8988T (cell line): Measurements from ENCODE around the gene IGIP.
"Not testable (repeated sequence)": the region's sequence is repeated elsewhere in the genome, so short reads cannot be mapped to it uniquely, and the experiment has no call there.

Experiments used
- DNase-seq: peaks from one replicate; pipeline ENCODE4 v3.0.0; 2011

The IGIP gene

GRCh38 chr5:140143521-140144258 is 18.0 kb downstream of the IGIP start:
- no peak for DNase-seq

- DNase-seq: no peak
Observed at GRCh38 chr5:140145256-140145655, 19.5 kb downstream of the IGIP start.

DNA sequence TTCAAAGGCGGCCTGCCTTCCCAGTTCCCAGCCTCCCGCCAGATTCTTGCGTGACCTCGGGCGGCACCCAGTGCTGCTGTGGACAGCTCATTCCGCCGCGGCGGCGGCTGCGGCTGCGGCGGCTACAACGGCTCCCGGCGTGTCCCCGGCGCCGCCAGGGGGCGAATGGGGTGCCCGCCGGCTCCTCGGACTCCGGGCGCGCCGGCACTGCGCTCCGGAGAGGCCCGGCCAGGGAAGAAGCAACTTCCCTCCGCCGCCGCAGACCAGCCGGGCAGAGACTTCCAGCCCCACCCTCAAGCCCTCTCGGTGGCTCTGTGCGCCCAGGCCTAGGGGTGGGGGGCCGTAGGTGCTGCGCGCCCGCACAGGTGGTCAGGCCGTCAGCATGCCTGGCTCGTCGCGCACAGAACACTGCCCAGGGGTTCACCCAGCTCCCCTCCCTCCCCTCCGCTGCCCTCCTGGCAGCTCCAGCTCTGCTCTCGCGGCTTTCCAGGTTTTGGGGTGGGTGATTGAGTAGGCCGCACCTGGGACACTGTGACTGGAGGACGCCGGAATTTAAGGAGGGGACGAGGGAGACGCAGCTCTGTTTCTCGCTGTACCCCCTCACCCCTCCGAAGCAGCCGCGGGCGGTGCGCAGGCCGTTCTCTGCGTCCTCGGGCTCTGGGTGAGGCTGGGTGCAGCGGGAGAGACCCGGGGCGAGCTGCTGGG is 20.2 kb downstream of the IGIP start:
- peak; percentile 82 for DNase-seq

GRCh38 chr5:140146523-140146842 is 20.7 kb downstream of the IGIP start:
- no peak for DNase-seq

GRCh38 chr5:140147460-140147859 is 21.7 kb downstream of the IGIP start:
- DNase-seq: no peak

DNA sequence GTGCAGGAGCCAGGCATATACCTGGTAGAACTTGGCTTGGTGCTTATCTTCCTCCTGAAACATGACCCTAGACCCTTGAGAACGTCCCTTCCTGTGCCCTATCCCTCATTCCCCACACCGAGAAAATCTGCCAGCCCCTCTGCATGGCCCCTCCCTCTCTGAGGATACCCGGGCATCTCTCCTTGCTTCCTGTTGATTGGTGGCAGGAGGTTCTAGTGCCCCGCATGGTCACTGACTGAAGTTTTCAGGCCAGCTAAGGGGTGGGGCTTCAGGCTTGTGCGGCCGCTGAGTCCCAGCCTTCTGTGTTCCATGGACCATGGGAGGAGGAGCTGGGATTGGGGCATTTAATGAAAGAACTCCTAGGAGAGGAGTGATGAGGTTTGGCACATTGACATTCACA is 22.8 kb downstream of the IGIP start:
- DNase-seq: peak; percentile 80

DNA sequence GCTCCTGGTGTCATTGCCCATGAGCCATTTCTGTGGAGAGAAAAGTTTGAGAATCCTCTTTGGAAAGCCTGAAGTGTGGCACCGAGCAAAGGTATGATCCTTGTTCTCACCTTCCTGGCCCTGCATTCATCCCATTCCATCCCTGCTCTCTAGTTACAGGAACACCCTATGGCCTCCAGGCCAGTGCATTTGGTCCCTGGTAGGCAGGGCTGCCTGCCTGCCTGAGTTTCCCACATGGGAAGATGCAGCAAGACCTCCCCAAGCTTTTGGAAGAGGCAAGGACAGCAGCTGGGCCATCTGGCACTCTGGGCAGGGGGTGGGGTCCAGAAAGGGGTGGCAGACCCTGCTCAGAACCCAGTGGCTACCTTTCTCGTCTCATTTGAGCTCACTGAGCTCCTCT is 24.5 kb downstream of the IGIP start:
- no peak for DNase-seq

- no peak for DNase-seq
Observed at GRCh38 chr5:140151144-140152021, 25.6 kb downstream of the IGIP start.

DNA sequence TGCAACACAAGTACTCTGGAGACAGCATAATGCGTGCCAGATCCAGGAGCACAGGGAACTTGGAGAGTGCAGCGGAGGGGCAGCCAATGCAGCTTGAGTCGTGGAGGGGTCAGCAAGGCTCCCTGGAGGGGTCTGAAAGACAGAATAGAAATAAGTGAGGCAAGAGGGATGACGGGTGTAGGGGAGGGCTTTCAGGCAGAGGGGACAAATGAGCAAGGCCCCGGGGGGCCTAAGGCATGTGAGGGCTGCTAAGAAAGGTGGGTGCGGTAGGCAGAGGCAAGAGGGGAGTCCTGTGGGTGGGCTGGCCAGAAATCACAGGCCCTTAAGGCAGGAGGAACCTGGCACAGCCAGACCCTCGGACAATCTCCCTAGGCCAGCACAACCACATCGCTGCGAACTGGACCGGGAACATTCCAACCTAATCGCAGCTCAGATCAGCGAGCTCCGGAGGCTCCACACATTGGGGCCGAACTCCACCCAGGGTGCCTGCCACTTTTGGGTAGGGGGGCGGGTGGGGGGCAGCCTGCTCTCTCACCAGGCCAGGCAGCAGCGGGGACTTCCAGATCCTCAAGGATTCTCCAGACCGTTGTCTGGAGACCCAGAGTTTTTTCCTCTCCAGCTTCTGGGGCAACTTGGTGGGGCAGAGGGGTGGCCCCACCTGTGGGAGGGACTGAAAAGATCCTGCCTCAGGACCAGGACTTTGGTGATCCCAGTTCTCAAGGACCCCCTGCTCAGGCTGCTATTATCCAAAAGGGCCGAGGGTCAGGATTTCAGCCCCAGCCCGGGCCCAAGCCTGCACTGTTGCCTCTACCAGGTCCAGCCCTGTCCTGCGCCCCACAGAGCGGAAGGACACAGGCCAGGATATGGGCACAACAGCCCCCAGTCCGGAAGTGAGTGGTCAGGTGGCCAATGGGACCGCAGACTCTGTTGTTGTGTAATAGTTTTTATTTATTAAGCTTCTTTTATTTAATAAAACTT is 26.6 kb downstream of the IGIP start:
- DNase-seq: no peak

- DNase-seq: no peak
Observed at GRCh38 chr5:140153255-140153654, 27.5 kb downstream of the IGIP start.

- no peak for DNase-seq
Observed at GRCh38 chr5:140153905-140154304, 28.2 kb downstream of the IGIP start.

DNA sequence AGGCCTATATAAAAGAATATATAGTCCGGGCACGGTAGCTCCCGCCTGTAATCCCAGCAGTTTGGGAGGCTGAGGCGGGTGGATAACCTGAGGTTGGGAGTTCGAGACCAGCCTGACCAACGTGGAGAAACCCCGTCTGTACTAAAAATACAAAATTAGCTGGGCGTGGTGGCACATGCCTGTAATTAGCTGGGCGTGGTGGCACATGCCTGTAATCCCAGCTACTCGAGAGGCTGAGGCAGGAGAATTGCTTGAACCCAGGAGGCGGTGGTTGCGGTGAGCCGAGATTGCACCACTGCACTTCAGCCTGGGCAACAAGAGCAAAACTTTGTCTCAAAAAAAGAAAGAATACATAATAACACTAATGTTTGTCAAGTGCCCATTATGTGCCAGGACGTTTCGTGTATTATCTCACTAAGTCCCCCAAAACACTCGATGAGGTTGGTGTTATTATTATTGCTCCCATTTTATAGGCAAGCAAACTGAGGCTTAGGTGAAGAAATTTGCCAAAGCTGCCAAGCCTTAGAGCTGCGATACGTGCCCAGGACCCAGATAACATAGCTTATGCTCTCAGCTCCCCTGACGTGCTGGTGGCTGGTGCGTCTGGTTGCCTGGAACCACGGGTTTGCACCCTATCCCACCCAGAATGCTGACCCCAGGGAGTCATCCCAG is 29.1 kb downstream of the IGIP start:
- not testable (repeated sequence) for DNase-seq

DNA sequence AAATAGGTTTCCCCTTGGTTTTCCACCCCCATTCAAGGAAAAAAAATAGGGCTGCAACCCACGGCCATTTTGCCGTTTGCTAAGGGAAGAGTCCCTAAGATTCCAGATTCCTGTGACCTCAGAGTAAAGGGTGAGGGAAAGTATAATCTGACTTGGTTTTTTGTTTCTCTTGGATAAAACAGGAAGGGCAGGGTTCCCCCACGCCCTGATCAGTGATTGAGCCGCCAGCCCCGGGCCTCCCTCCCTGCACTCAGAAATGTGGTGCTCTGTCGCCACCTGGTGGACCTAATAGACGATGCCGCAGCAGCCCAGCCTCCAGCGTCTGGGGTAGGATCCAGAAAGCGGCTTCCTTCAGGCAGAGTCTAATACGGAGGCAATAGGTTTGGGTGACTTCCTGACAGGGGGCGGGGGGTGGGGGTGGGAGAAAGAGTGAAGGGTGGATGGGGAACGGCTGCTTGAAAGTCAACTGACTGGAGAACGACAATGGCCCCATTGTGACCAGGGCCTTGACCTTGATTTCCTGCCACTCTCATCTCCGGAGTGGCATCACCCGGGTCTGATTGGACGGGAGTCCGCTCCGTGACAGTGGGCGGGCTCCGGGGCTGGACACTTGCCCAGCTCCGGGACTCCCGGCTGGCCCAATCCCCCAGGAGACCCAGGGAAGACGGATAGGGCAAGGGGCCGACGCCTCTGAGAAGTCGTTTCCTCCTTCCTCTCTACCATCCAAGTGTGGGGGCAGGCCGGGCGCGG is 31.5 kb downstream of the IGIP start:
- DNase-seq: peak; percentile 82

GRCh38 chr5:140159014-140159927 is 33.5 kb downstream of the IGIP start:
- DNase-seq: no peak

GRCh38 chr5:140162275-140162674 is 36.5 kb downstream of the IGIP start:
- DNase-seq: no peak

DNA sequence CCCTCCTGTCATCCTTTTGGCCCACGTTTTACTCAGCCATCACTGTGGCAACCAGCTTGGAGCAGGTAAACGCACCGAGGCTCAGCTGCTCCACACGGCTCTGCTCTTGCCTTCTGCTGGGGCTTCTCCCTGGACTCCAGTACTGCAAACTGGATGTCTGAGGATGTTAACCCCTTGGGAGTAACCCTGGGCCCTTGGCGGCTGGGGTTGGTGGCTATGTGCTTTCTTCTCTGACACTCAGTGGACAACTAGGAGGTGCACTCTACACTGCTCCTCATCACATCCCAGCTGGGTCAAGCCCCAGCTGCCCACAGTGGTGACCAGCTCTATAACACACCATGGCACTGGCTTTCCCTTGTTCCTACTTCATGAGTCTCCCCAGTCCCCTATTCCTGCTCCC is 37.0 kb downstream of the IGIP start:
- no peak for DNase-seq

DNA sequence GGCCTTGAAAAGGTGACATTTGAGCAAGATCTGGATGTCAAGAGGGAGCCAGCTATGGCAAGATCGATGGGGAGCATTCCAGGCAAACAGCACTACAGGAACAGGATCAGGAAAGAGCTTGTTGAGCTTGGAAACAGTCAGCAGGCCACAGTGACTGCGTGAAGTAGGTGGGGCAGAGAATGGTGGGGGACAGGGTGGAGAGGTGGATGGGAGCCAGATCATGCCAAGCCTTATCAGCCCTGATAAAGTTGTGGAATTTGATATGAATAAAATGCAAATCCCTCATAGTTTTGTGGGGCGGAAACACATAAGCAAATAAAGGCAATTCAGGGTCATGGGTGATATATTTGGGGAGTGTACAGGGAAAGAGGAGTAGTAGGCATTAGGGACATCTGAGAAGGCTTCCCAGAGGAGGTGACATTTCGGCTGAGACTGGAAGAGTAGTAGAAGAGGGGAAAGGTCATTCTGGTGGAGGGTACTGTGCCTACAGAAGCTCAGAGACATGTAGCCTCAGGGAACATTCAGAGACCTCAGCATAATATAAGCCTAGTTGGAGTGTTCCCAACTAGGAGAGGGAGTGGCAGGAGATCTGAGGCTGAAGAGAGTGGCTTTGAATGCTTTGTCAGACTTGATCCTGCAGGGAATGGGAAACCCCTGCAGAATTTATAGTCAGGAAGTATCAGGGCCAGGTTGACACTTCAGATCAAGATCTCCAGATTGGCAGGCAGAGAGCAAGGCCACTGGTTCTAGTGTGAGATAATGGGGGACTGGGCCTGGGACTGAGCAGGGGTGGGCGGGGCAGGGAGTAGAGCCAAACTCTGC is 39.6 kb downstream of the IGIP start:
- no peak for DNase-seq

GRCh38 chr5:140165923-140166270 is 40.2 kb downstream of the IGIP start:
- DNase-seq: no peak

- DNase-seq: no peak
Observed at GRCh38 chr5:140166911-140167310, 41.2 kb downstream of the IGIP start.
